Parathyroid adenoma (tissue), 2 donors: ENCODE measurements around the gene URM1.
A peak's percentile ranks its signal among the peaks of the same experiment; 100 is the strongest.

Experiments used
- H2AFZ ChIP-seq: fragments of 300-600 bp; sonication (generic); one replicate; pipeline ENCODE4 v1.7.0; 2017; ENCODE audit warnings: antibody characterized with exemption, mild to moderate bottlenecking
- H3K27ac ChIP-seq: fragments of 300-600 bp; sonication (generic); one replicate; pipeline ENCODE4 v1.7.0; 2017
- H3K27me3 ChIP-seq: fragments of 300-600 bp; sonication (generic); one replicate; pipeline ENCODE4 v1.7.0; 2017; ENCODE audit warnings: low read length; ENCODE audit not compliant: control insufficient read depth, insufficient read depth
- H3K36me3 ChIP-seq: fragments of 300-600 bp; sonication (generic); one replicate; pipeline ENCODE4 v1.7.0; 2017; ENCODE audit warnings: low read length; ENCODE audit not compliant: control insufficient read depth, insufficient read depth
- H3K4me1 ChIP-seq: fragments of 300-600 bp; sonication (generic); one replicate; pipeline ENCODE4 v1.7.0; 2017; ENCODE audit warnings: control low read depth
- H3K4me2 ChIP-seq: fragments of 300-600 bp; sonication (generic); one replicate; pipeline ENCODE4 v1.7.0; 2017; ENCODE audit warnings: low read length
- H3K4me3 ChIP-seq: fragments of 300-600 bp; sonication (generic); one replicate; pipeline ENCODE4 v1.7.0; 2017; ENCODE audit warnings: low read depth, low read length
- H3K79me2 ChIP-seq: fragments of 300-600 bp; sonication (generic); one replicate; pipeline ENCODE4 v1.7.0; 2017; ENCODE audit warnings: control low read depth
- H3K9ac ChIP-seq: fragments of 300-600 bp; sonication (generic); one replicate; pipeline ENCODE4 v1.7.0; 2017; ENCODE audit warnings: mild to moderate bottlenecking
- H3K9me3 ChIP-seq: fragments of 300-600 bp; sonication (generic); one replicate; pipeline ENCODE4 v1.7.0; 2017; ENCODE audit warnings: low read length; ENCODE audit not compliant: control insufficient read depth
- TF ChIP-seq, protein P1 (sequence below): fragments of 300-600 bp; sonication (generic); IDR thresholded peaks from one replicate; pipeline ENCODE4 v1.7.0; 2017; ENCODE audit warnings: antibody characterized with exemption, mild to moderate bottlenecking
- donor health status: primary hyperparathyroidism.

The URM1 gene

DNA sequence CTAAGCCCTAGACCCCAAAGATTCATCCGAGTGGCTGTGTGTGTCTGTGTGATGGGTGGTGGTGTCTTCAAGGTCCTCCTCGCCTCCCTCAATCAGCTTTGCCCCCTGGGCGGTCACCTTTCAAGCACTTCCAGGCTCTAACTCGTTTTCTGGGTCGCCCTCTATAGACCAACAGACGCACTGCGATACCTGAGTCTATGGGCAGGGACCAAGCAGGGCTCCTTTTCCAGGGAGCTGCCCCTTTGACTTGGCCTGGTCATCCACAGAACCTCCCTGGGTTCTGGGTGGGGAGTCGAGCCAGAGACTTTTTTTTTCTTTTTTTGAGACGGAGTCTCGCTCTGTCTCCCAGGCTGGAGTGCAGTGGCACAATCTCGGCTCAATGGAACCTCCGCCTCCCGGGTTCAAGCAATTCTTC lies 29.7 kb upstream of the URM1 start:
- no peaks in the 10 kb centered on the region for H3K79me2 ChIP-seq
- H3K36me3 ChIP-seq: no peaks in the 10 kb centered on the region
- no peaks in the 10 kb centered on the region for H3K27me3 ChIP-seq
- H2AFZ ChIP-seq: peak overlapping the region; percentile 62
- H3K9ac ChIP-seq: no peak overlapping the region
- no peaks in the 10 kb centered on the region for H3K4me1 ChIP-seq
- TF ChIP-seq, protein P1, sequence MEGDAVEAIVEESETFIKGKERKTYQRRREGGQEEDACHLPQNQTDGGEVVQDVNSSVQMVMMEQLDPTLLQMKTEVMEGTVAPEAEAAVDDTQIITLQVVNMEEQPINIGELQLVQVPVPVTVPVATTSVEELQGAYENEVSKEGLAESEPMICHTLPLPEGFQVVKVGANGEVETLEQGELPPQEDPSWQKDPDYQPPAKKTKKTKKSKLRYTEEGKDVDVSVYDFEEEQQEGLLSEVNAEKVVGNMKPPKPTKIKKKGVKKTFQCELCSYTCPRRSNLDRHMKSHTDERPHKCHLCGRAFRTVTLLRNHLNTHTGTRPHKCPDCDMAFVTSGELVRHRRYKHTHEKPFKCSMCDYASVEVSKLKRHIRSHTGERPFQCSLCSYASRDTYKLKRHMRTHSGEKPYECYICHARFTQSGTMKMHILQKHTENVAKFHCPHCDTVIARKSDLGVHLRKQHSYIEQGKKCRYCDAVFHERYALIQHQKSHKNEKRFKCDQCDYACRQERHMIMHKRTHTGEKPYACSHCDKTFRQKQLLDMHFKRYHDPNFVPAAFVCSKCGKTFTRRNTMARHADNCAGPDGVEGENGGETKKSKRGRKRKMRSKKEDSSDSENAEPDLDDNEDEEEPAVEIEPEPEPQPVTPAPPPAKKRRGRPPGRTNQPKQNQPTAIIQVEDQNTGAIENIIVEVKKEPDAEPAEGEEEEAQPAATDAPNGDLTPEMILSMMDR: peak; percentile 43
- H3K4me2 ChIP-seq: peak overlapping the region; percentile 54
- H3K27ac ChIP-seq: no peak overlapping the region
- H3K9me3 ChIP-seq: no peaks in the 10 kb centered on the region
- H3K4me3 ChIP-seq: peak overlapping the region; percentile 64

- TF ChIP-seq, protein P1: no peak
- H3K79me2 ChIP-seq: no peaks in the 10 kb centered on the region
- H3K4me1 ChIP-seq: no peaks in the 10 kb centered on the region
- H3K4me3 ChIP-seq: no peak overlapping the region
- H3K36me3 ChIP-seq: no peaks in the 10 kb centered on the region
- no peaks in the 10 kb centered on the region for H3K27me3 ChIP-seq
- H3K4me2 ChIP-seq: no peak overlapping the region
- H3K9me3 ChIP-seq: no peaks in the 10 kb centered on the region
- no peak overlapping the region for H2AFZ ChIP-seq
- no peak overlapping the region for H3K9ac ChIP-seq
- H3K27ac ChIP-seq: no peak overlapping the region
Measured at GRCh38 chr9:128342971-128343680, 28.0 kb upstream of the URM1 start.

GRCh38 chr9:128343855-128344254 lies 27.3 kb upstream of the URM1 start:
- Histone ChIP-seq H3K9ac (no peak overlapping the region), H3K4me1 (no peaks in the 10 kb centered on the region), H3K4me3 (no peak overlapping the region), H3K79me2 (no peaks in the 10 kb centered on the region), H3K36me3 (no peaks in the 10 kb centered on the region), H3K9me3 (no peaks in the 10 kb centered on the region), H3K27ac (no peak overlapping the region), H2AFZ (no peak overlapping the region), H3K4me2 (no peak overlapping the region), H3K27me3 (no peaks in the 10 kb centered on the region)
- TF ChIP-seq, protein P1: no peak

- TF ChIP-seq, protein P1: no peak
- H3K4me1 ChIP-seq: no peaks in the 10 kb centered on the region
- no peak overlapping the region for H3K9ac ChIP-seq
- H3K27me3 ChIP-seq: no peaks in the 10 kb centered on the region
- H3K4me3 ChIP-seq: no peak overlapping the region
- H3K4me2 ChIP-seq: no peak overlapping the region
- no peak overlapping the region for H3K27ac ChIP-seq
- H3K9me3 ChIP-seq: no peaks in the 10 kb centered on the region
- H3K36me3 ChIP-seq: no peaks in the 10 kb centered on the region
- no peaks in the 10 kb centered on the region for H3K79me2 ChIP-seq
- no peak overlapping the region for H2AFZ ChIP-seq
Measured at GRCh38 chr9:128344931-128345605, 26.1 kb upstream of the URM1 start.
